Measurements from ENCODE around the gene SEC24D. TPM values are rescaled to one million over a fixed set of nuclear protein-coding genes. Genes with fewer than 3 reads are reported as not detected.

Gene SEC24D
- total RNA-seq, 6 donors from 2014 or later: 33.5 to 86.7 (median 50.3) TPM

DNA sequence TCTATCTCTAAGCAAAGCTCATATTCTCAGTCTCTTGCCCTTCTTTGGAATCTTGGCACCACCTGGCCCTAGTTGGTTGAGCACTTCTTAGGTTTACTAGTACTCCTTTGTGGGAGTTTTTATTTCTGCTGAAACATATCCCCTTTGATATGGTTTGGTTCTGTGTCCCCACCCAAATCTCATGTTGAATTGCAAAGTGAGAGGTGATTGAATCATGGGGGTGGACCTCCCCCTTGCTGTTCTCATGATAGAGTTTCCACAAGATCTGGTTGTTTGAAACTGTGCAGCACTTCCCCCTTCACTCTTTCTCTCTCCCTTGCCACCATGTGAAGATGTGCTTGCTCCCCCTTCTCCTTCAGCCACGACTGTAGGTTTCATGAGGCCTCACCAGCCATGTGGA is 30.5 kb upstream of the SEC24D start:
- TF ChIP-seq POLR2AphosphoS5 (IDR thresholded peaks at IDR 0.05) (no peak), EP300 (IDR thresholded peaks at IDR 0.05) (no peak), POLR2A (IDR thresholded peaks at IDR 0.05) (no peak)
- TF ChIP-seq, protein P1, sequence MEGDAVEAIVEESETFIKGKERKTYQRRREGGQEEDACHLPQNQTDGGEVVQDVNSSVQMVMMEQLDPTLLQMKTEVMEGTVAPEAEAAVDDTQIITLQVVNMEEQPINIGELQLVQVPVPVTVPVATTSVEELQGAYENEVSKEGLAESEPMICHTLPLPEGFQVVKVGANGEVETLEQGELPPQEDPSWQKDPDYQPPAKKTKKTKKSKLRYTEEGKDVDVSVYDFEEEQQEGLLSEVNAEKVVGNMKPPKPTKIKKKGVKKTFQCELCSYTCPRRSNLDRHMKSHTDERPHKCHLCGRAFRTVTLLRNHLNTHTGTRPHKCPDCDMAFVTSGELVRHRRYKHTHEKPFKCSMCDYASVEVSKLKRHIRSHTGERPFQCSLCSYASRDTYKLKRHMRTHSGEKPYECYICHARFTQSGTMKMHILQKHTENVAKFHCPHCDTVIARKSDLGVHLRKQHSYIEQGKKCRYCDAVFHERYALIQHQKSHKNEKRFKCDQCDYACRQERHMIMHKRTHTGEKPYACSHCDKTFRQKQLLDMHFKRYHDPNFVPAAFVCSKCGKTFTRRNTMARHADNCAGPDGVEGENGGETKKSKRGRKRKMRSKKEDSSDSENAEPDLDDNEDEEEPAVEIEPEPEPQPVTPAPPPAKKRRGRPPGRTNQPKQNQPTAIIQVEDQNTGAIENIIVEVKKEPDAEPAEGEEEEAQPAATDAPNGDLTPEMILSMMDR (IDR thresholded peaks at IDR 0.05): no peak
- Histone ChIP-seq H3K27ac (no peak overlapping the region), H3K4me1 (no peaks in the 10 kb centered on the region), H3K36me3 (no peaks in the 10 kb centered on the region), H3K4me3 (no peak overlapping the region), H3K9me3 (no peaks in the 10 kb centered on the region), H3K27me3 (no peaks in the 10 kb centered on the region)
- DNase-seq (no peak), ATAC-seq (ENCODE audit: low FRiP score in 2 of 2) (no peak)
- 83 to 86% methylated on average over 1 of the region's 1 CpG for WGBS, 2 donors

- DNase-seq: peak in 1 of 2 donors; percentile 53
- 9 to 20% methylated on average over 5 of the region's 5 CpGs for WGBS, 2 donors
- Histone ChIP-seq H3K4me1 (no peaks in the 10 kb centered on the region), H3K27ac (no peak overlapping the region), H3K36me3 (no peaks in the 10 kb centered on the region), H3K4me3 (no peak overlapping the region), H3K9me3 (no peaks in the 10 kb centered on the region), H3K27me3 (no peaks in the 10 kb centered on the region)
- peak; percentile 68 to 79 for ATAC-seq (ENCODE audit: low FRiP score in 2 of 2)
- TF ChIP-seq, protein P1 (IDR thresholded peaks at IDR 0.05): peak; percentile 23 to 54 (median 44)
- no peak for TF ChIP-seq EP300 (IDR thresholded peaks at IDR 0.05)
- no peak for TF ChIP-seq POLR2AphosphoS5 (IDR thresholded peaks at IDR 0.05)
Observed at GRCh38 chr4:118865091-118865708, 29.3 kb upstream of the SEC24D start.

DNA sequence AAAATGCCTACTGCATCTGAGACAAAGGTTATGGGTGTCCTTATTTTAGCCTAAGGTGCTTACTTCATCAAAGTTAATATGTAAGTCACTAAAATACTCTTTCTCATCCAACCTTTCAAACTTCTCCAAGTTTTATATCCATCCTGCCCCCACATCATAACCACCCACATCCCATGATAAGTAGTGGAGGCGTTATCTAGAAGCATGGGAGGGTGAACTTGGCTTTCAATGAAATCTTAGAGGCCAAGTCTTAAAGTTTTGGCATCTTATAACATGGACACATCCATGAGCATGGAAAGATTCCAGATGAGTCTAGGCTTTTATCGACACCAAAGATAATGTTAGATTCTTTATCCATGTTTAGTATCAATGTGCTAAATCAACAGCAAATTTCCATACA is 22.9 kb upstream of the SEC24D start:
- no peak overlapping the region for H3K27ac ChIP-seq
- TF ChIP-seq POLR2A (IDR thresholded peaks at IDR 0.05): no peak
- TF ChIP-seq, protein P1 (IDR thresholded peaks at IDR 0.05): no peak
- TF ChIP-seq POLR2AphosphoS5 (IDR thresholded peaks at IDR 0.05): no peak
- no peak for ATAC-seq (ENCODE audit: low FRiP score in 2 of 2)
- DNase-seq: no peak
- H3K4me1 ChIP-seq: no peaks in the 10 kb centered on the region
- H3K27me3 ChIP-seq: no peaks in the 10 kb centered on the region
- H3K9me3 ChIP-seq: no peaks in the 10 kb centered on the region
- H3K36me3 ChIP-seq: no peaks in the 10 kb centered on the region
- 79 to 87% methylated on average over 2 of the region's 2 CpGs for WGBS, 2 donors
- no peak overlapping the region for H3K4me3 ChIP-seq

GRCh38 chr4:118857760-118858159 is 21.8 kb upstream of the SEC24D start:
- no peak overlapping the region for H3K27ac ChIP-seq
- no peaks in the 10 kb centered on the region for H3K9me3 ChIP-seq
- H3K4me1 ChIP-seq: no peaks in the 10 kb centered on the region
- no peaks in the 10 kb centered on the region for H3K27me3 ChIP-seq
- WGBS, 2 donors: 80 to 84% methylated on average over 2 of the region's 2 CpGs
- no peaks in the 10 kb centered on the region for H3K36me3 ChIP-seq
- no peak for DNase-seq
- TF ChIP-seq POLR2AphosphoS5 (IDR thresholded peaks at IDR 0.05): no peak
- TF ChIP-seq, protein P1 (IDR thresholded peaks at IDR 0.05): no peak
- TF ChIP-seq POLR2A (IDR thresholded peaks at IDR 0.05): no peak
- TF ChIP-seq EP300 (IDR thresholded peaks at IDR 0.05): no peak
- ATAC-seq (ENCODE audit: low FRiP score in 2 of 2): no peak
- no peak overlapping the region for H3K4me3 ChIP-seq
